Testis (tissue), 2 donors: Measurements from ENCODE around the gene SLC25A26.

Experiments
- CTCF ChIP-seq, 3 experiments: fragments of 450-650 bp in 2 of 3; fragments of 200-600 bp in 1 of 3; sonication (generic) in 1 of 3; IDR thresholded peaks; one replicate each; pipeline ENCODE4 v1.5.1; 2016 to 2019; ENCODE audit warnings: antibody characterized with exemption in 3 of 3, mild to moderate bottlenecking in 2 of 3, moderate library complexity in 1 of 3
- POLR2A ChIP-seq: fragments of 450-650 bp; IDR thresholded peaks from one replicate; pipeline ENCODE4 v1.6.1; 2017; ENCODE audit warnings: antibody characterized with exemption, mild to moderate bottlenecking, moderate library complexity

- TF ChIP-seq CTCF (IDR thresholded peaks at IDR 0.05) (no peak), POLR2A (no peak)
Observed at GRCh38 chr3:66236281-66236680, 15.5 kb downstream of the SLC25A26 start.
